ENCODE data around the gene REP15.
"Not testable (repeated sequence)": the region's sequence is repeated elsewhere in the genome, so short reads cannot be mapped to it uniquely, and the experiment has no call there.

REP15 gene

GRCh38 chr12:27733791-27734190 is 37.5 kb downstream of the REP15 start:
- TF ChIP-seq, protein P1, sequence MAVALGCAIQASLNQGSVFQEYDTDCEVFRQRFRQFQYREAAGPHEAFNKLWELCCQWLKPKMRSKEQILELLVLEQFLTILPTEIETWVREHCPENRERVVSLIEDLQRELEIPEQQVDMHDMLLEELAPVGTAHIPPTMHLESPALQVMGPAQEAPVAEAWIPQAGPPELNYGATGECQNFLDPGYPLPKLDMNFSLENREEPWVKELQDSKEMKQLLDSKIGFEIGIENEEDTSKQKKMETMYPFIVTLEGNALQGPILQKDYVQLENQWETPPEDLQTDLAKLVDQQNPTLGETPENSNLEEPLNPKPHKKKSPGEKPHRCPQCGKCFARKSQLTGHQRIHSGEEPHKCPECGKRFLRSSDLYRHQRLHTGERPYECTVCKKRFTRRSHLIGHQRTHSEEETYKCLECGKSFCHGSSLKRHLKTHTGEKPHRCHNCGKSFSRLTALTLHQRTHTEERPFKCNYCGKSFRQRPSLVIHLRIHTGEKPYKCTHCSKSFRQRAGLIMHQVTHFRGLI (tag by site-specific recombination; IDR thresholded peaks at IDR 0.05), result no peak
- TF ChIP-seq ZNF184 (tag by site-specific recombination; IDR thresholded peaks at IDR 0.05) (no peak), ZNF600 (tag by site-specific recombination; IDR thresholded peaks at IDR 0.05) (no peak), ZNF214 (tag by site-specific recombination; IDR thresholded peaks at IDR 0.05; ENCODE audit: borderline replicate concordance) (no peak), ZNF701 (tag by site-specific recombination; IDR thresholded peaks at IDR 0.05) (no peak), ZNF366 (tag by site-specific recombination; conservative IDR thresholded peaks at IDR 0.05) (no peak), ZNF274 (IDR thresholded peaks at IDR 0.05; ENCODE audit: low read length) (no peak), ZNF274 (tag by site-specific recombination; IDR thresholded peaks at IDR 0.05; ENCODE audit: borderline replicate concordance) (no peak)
- TF ChIP-seq, protein P2, sequence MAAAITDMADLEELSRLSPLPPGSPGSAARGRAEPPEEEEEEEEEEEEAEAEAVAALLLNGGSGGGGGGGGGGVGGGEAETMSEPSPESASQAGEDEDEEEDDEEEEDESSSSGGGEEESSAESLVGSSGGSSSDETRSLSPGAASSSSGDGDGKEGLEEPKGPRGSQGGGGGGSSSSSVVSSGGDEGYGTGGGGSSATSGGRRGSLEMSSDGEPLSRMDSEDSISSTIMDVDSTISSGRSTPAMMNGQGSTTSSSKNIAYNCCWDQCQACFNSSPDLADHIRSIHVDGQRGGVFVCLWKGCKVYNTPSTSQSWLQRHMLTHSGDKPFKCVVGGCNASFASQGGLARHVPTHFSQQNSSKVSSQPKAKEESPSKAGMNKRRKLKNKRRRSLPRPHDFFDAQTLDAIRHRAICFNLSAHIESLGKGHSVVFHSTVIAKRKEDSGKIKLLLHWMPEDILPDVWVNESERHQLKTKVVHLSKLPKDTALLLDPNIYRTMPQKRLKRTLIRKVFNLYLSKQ (tag by site-specific recombination; IDR thresholded peaks at IDR 0.05; ENCODE audit: borderline replicate concordance), result no peak
- ChIA-PET POLR2A (no interaction called here), CTCF (interaction anchor here (0.6 to 4.5 kb wide), 23 partner anchors 9 to 1264 kb away, joined by 3 to 34 read pairs (median 3); no protein-coding TSS in a partner anchor)
- no peaks in the 10 kb centered on the region for H3K4me1 ChIP-seq (ENCODE audit: control insufficient read depth, insufficient read depth, low read length)
- H3K27ac ChIP-seq (ENCODE audit: extremely low read depth, low read depth, low read length), result no peak overlapping the region
- H3K36me3 ChIP-seq (ENCODE audit: control insufficient read depth in 2 of 2, insufficient read depth in 1 of 2, low read length in 2 of 2), result peaks cover 34 to 38% of the 10 kb centered on the region in 2 experiments
- H3K4me3 ChIP-seq (ENCODE audit: low read depth, low read length), result no peak overlapping the region
- H3K9me3 ChIP-seq (ENCODE audit: control insufficient read depth, insufficient read depth, low read depth, low read length), result no peaks in the 10 kb centered on the region

DNA sequence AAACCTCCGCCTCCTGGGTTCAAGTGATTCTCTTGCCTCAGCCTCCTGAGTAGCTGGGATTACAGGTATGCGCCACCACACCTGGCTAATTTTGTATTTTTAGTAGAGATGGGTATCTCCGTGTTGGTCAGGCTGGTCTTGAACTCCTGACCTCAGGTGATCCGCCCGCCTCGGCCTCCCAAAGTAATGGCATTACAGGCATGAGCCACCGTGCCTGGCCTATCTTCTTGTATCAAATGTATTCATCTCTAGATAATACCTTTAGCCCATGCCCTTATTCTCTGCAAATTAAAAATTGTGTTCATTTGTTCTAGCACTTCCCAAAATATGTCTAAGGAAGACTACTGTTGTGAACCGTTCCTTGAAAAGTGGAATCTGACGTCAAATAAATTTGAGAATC is 38.1 kb downstream of the REP15 start:
- peaks cover 36 to 43% of the 10 kb centered on the region in 2 experiments for H3K36me3 ChIP-seq (ENCODE audit: control insufficient read depth in 2 of 2, insufficient read depth in 1 of 2, low read length in 2 of 2)
- CTCF ChIA-PET, result interaction anchor here (0.6 to 4.5 kb wide), 10 partner anchors 9 to 243 kb away, joined by 3 to 34 read pairs (median 4); no protein-coding TSS in a partner anchor

DNA sequence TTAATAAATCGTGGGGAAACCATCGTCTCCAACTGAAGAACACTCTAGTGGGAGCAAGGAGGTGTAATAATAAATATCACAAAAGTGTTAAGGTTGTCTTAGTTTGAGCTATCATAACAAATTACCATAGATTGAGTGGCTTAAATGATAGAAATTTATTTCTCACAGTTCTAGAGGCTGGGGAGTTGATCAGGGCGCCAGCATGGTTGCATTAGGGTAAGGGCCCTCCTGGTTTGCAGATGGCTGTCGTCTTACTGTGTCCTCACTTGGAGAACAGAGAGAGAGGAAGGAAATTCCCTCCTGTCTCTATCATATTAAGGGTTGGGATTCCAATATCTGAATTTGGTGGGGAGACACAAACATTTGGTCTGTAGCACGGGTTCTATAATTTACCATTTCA is 47.4 kb downstream of the REP15 start:
- no peaks in the 10 kb centered on the region for H3K9me3 ChIP-seq (ENCODE audit: control insufficient read depth, insufficient read depth, low read depth, low read length)
- H3K36me3 ChIP-seq (ENCODE audit: control insufficient read depth in 2 of 2, insufficient read depth in 1 of 2, low read length in 2 of 2), result peaks cover 22 to 35% of the 10 kb centered on the region in 2 experiments
- H3K4me1 ChIP-seq (ENCODE audit: control insufficient read depth, insufficient read depth, low read length), result no peaks in the 10 kb centered on the region
- H3K27ac ChIP-seq (ENCODE audit: extremely low read depth, low read depth, low read length), result no peak overlapping the region
- no peak overlapping the region for H3K4me3 ChIP-seq (ENCODE audit: low read depth, low read length)
- CTCF ChIA-PET, result interaction anchor here (1.9 kb wide), 1 partner anchor 10 kb away, joined by 7 read pairs; no protein-coding TSS in a partner anchor
- POLR2A ChIA-PET, result no interaction called here
- TF ChIP-seq ZBTB17 (tag by site-specific recombination; IDR thresholded peaks at IDR 0.05) (no peak), SCRT1 (tag by site-specific recombination; IDR thresholded peaks at IDR 0.05; ENCODE audit: borderline replicate concordance) (no peak), ZBTB26 (tag by site-specific recombination; optimal IDR thresholded peaks at IDR 0.05) (no peak), ZNF664 (tag by site-specific recombination; IDR thresholded peaks at IDR 0.05) (no peak), ZNF366 (tag by site-specific recombination; conservative IDR thresholded peaks at IDR 0.05) (no peak), MEIS1 (CRISPR knock-in tag; IDR thresholded peaks at IDR 0.05; ENCODE audit: borderline replicate concordance) (no peak), ZNF837 (tag by site-specific recombination; IDR thresholded peaks at IDR 0.05) (no peak), ZIC2 (tag by site-specific recombination; IDR thresholded peaks at IDR 0.05) (no peak), ZNF354C (tag by site-specific recombination; IDR thresholded peaks at IDR 0.05; ENCODE audit: borderline replicate concordance, low read depth) (no peak), ZNF174 (tag by site-specific recombination; IDR thresholded peaks at IDR 0.05) (no peak)
- TF ChIP-seq, protein P3, sequence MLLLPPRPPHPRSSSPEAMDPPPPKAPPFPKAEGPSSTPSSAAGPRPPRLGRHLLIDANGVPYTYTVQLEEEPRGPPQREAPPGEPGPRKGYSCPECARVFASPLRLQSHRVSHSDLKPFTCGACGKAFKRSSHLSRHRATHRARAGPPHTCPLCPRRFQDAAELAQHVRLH (tag by site-specific recombination; IDR thresholded peaks at IDR 0.05), result no peak
- TF ChIP-seq, protein P4, sequence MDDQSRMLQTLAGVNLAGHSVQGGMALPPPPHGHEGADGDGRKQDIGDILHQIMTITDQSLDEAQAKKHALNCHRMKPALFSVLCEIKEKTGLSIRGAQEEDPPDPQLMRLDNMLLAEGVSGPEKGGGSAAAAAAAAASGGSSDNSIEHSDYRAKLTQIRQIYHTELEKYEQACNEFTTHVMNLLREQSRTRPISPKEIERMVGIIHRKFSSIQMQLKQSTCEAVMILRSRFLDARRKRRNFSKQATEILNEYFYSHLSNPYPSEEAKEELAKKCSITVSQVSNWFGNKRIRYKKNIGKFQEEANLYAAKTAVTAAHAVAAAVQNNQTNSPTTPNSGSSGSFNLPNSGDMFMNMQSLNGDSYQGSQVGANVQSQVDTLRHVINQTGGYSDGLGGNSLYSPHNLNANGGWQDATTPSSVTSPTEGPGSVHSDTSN (CRISPR knock-in tag; IDR thresholded peaks at IDR 0.05), result no peak
- TF ChIP-seq, protein P5, sequence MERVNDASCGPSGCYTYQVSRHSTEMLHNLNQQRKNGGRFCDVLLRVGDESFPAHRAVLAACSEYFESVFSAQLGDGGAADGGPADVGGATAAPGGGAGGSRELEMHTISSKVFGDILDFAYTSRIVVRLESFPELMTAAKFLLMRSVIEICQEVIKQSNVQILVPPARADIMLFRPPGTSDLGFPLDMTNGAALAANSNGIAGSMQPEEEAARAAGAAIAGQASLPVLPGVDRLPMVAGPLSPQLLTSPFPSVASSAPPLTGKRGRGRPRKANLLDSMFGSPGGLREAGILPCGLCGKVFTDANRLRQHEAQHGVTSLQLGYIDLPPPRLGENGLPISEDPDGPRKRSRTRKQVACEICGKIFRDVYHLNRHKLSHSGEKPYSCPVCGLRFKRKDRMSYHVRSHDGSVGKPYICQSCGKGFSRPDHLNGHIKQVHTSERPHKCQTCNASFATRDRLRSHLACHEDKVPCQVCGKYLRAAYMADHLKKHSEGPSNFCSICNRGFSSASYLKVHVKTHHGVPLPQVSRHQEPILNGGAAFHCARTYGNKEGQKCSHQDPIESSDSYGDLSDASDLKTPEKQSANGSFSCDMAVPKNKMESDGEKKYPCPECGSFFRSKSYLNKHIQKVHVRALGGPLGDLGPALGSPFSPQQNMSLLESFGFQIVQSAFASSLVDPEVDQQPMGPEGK (tag by site-specific recombination; IDR thresholded peaks at IDR 0.05), result no peak
- TF ChIP-seq, protein P6, sequence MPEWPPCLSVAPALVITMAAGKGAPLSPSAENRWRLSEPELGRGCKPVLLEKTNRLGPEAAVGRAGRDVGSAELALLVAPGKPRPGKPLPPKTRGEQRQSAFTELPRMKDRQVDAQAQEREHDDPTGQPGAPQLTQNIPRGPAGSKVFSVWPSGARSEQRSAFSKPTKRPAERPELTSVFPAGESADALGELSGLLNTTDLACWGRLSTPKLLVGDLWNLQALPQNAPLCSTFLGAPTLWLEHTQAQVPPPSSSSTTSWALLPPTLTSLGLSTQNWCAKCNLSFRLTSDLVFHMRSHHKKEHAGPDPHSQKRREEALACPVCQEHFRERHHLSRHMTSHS (tag by site-specific recombination; IDR thresholded peaks at IDR 0.05), result no peak

More for the DNA sequence above, 38.1 kb downstream of the REP15 start:
- H3K27ac ChIP-seq (ENCODE audit: extremely low read depth, low read depth, low read length); POLR2A ChIA-PET; H3K4me3 ChIP-seq (ENCODE audit: low read depth, low read length); H3K4me1 ChIP-seq (ENCODE audit: control insufficient read depth, insufficient read depth, low read length); H3K9me3 ChIP-seq (ENCODE audit: control insufficient read depth, insufficient read depth, low read depth, low read length): not testable (repeated sequence)

All from HEK293 (cell line).